ENCODE measurements around the gene IL15. TPM values are rescaled to one million over a fixed set of nuclear protein-coding genes. Genes with fewer than 3 reads are reported as not detected.

IL15 gene
- polyA plus RNA-seq, 3 donors: 0.61 to 8.7 (median 4.3) TPM

DNA sequence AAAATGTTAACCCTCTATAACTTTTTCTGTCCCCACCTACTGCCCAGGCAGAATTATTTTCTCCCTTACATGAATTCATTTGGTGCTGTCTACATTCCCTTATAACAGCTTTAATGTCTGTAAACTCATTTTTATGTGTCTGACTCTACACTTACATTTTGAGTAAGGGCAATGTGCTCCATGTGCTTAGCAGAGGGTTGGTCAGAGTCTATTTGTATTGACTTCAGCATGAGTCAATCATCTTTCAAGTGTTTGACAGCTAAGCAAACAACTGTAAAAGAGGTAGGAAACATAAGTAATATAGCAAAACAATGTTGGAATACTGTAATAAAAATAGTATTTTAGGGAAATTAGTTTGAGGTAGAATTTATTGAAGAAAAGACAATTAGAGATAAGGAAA lies 6.3 kb downstream of the IL15 start:
- H3K27ac ChIP-seq (ENCODE audit: low read depth, low read length): no peak overlapping the region

DNA sequence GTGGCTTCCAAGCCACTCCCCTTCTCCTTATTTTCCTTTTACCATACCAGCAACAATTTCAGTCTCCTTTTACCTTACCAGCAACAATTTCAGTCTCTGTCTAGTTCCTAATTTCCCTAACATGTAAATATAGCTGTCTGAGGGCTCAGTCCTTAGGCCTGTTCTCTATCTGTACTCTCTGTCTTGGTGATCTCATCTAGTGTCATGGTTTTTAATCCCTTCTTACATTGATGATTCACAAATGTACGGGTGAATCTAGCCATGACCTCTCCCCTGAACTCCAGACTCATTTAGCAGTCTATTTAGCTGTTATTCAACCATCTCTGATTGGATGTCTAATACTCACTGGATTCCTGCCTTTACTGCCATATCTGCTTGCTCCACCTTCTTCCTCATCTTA lies 7.2 kb downstream of the IL15 start:
- WGBS, 3 donors: 55 to 68% (median 58%) methylated on average over 1 of the region's 1 CpG
- H3K27ac ChIP-seq (ENCODE audit: low read depth, low read length): no peak overlapping the region

GRCh38 chr4:141645611-141646340 lies 9.4 kb downstream of the IL15 start:
- no peak overlapping the region for H3K27ac ChIP-seq (ENCODE audit: low read depth, low read length)
- WGBS, 3 donors: 71 to 83% (median 81%) methylated on average over 3 of the region's 3 CpGs

GRCh38 chr4:141646969-141647368 lies 10.6 kb downstream of the IL15 start:
- no peak overlapping the region for H3K27ac ChIP-seq (ENCODE audit: low read depth, low read length)
- 61 to 71% (median 71%) methylated on average over 3 of the region's 3 CpGs for WGBS, 3 donors

DNA sequence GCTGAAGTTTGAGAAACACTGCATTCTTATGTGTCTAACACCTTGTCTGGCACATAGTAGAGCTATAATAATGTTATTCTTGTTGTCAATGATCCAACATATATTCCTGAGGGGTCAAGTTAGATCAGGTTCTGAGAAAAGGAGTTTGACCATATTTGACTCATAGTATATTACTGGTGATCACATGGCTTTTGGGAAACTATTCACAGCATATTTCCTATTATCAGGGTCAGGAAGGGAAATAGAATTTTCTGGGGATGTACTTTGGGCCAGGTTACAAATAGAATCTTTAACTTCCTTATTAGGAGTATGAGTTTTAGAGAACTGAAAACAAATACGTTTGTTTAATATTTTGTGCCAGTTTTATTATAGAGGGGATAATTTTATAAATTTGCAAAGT lies 11.6 kb downstream of the IL15 start:
- H3K27ac ChIP-seq (ENCODE audit: low read depth, low read length): no peak overlapping the region
- 36 to 67% (median 52%) methylated on average over 1 of the region's 1 CpG for WGBS, 3 donors

DNA sequence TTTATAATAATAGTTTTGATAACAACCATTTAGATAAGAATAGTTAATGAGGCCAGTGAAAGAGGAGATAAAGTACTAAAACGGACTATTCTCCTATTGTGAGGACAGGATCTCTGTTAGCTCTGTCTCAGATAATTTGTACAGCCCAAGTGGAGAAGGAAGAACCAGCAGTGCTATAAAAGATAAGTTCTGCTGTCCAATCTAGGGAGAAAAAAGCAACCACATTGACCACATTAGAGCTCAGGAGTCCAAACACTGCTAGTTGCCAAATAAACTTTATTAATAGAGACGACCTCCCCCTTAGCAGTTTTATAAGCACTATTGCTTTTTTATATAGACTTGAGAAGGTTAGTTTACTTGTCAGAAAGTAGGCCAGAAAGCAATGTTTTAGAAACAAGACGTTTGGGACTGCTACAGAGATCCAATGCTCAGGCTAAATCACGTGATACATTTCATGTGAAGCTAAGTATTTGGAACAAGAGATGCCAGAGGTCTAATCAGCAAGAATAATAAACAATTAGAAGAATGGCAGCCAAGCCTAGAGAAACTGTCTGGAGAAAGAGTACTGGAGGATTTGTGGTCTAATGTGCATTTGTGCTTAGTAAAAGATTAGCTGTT lies 15.9 kb downstream of the IL15 start:
- WGBS, 3 donors: 15 to 27% (median 18%) methylated on average over 4 of the region's 4 CpGs

GRCh38 chr4:141654098-141654497 lies 17.7 kb downstream of the IL15 start:
- no peak overlapping the region for H3K27ac ChIP-seq (ENCODE audit: low read depth, low read length)

More for the DNA sequence above, 15.9 kb downstream of the IL15 start:
- H3K27ac ChIP-seq (ENCODE audit: low read depth, low read length): no peak overlapping the region

DNA sequence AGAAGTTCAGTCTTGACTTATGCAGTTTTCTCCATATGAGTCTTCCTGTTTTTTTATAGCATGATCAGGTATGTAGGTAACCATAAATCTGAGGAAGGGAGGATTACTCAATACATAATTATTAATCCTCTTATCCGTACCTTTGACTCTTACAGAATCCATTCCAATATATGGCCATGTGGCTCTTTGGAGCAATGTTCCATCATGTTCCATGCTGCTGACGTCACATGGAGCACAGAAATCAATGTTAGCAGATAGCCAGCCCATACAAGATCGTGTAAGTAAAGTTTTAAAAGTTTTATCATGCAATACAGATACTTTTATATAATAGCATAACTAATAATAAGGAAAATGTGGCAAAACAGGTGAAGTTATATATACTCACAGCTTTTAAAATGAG lies 19.6 kb downstream of the IL15 start:
- 77 to 93% (median 93%) methylated on average over 3 of the region's 3 CpGs for WGBS, 3 donors
- H3K27ac ChIP-seq (ENCODE audit: low read depth, low read length): no peak overlapping the region

DNA sequence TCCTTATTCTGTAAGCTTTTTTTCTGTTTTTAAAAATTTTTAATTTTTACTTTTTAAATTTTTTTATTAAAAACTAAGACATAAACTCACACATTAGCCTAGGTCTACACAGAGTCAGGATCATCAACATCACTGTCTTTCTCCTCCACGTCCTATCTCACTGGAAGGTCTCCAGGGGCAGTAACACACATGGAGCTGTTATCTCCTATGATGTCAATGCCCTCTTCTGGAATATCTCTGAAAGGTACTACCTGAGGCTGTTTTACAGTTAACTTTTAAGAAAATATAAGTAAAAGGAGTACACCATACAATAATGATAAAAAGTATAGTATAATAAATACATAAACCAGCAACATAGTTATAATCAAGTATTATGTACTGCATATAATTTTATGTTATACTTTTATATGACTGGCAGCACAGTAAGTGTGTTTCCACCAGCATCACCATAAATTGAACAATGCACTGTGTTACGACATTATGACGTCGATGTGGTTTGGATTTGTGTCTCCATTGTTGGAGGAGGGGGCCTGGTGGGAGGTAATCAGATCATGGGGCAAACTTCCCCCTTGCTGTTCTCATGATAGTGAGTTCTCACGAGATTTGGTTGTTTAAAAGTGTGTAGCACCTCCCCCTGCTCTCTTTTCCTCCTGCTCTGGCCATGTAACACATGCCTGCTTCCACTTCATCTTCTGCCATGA lies 21.3 kb downstream of the IL15 start:
- no peak overlapping the region for H3K27ac ChIP-seq (ENCODE audit: low read depth, low read length)
- WGBS, 3 donors: 74 to 80% (median 74%) methylated on average over 5 of the region's 5 CpGs

GRCh38 chr4:141658309-141658708 lies 21.9 kb downstream of the IL15 start:
- H3K27ac ChIP-seq (ENCODE audit: low read depth, low read length): no peak overlapping the region
- 90 to 94% (median 92%) methylated on average over 2 of the region's 2 CpGs for WGBS, 3 donors

DNA sequence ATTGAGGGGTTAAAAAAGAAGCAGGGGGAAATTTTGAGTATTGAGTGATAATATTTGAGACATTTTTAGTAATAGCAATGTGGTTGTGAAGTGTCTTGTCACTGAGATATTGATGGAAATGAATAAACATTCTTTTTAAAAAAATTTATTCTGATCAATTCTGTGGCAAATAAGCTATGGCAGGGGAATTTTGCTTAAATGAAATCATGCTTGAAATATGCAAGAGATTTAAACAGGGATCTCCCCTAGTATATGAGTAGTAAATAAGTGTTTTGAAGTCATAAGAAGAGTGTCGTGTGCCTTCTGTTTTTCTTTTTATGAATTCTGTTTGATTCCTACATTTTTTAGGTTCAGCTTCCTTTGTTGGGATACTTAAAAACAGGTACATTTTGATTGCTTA lies 23.2 kb downstream of the IL15 start:
- H3K27ac ChIP-seq (ENCODE audit: low read depth, low read length): no peak overlapping the region
- 69 to 90% (median 87%) methylated on average over 1 of the region's 1 CpG for WGBS, 3 donors

DNA sequence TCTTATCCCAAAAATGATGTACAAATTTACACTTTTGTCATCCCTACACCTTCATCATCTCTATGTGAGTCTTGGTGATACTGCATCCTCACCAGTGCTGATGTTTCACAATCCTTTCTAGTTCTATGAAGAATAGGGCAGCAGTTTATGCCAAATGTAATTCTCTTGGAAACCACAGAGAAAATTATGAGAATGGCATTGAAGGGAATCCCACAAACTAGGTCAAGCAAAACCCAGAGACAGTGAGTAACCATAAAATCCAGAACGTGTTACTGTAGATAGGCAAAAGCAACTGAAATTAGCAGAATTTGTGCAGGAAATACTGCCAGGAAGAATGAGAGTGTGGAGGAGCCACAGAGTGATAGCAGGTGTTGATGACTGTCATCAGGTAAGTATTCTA lies 24.5 kb downstream of the IL15 start:
- 62 to 84% (median 64%) methylated on average over 1 of the region's 1 CpG for WGBS, 3 donors
- no peak overlapping the region for H3K27ac ChIP-seq (ENCODE audit: low read depth, low read length)

- 74 to 92% (median 88%) methylated on average over 3 of the region's 3 CpGs for WGBS, 3 donors
Observed at GRCh38 chr4:141668200-141668910, 32.0 kb downstream of the IL15 start.

DNA sequence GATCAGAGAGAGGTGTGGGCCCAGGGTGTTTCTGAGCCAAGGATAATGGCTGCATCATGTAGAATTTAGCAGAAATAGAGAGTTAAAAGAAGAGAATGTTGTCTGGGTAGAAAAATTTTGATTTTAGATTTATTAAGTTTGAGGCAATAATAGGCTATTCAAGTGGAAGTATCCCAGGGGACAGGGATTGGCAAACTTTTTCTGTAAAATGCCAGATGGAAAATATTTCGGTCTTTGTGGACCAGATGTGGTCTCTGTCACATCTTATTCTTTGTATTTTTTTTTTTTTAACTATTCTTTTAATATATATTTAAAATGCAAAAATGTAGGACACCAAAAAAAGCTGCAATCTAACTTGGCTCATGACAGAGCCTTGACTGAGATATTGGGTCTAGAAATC lies 33.1 kb downstream of the IL15 start:
- WGBS, 3 donors: 55 to 72% (median 67%) methylated on average over 1 of the region's 1 CpG
- no peak overlapping the region for H3K27ac ChIP-seq (ENCODE audit: low read depth, low read length)

More at GRCh38 chr4:141668200-141668910, 32.0 kb downstream of the IL15 start:
- H3K27ac ChIP-seq (ENCODE audit: low read depth, low read length): no peak overlapping the region

- no peak overlapping the region for H3K27ac ChIP-seq (ENCODE audit: low read depth, low read length)
- 69 to 83% (median 71%) methylated on average over 2 of the region's 2 CpGs for WGBS, 3 donors
Observed at GRCh38 chr4:141675384-141675783, 39.0 kb downstream of the IL15 start.

GRCh38 chr4:141676087-141676670 lies 39.8 kb downstream of the IL15 start:
- no peak overlapping the region for H3K27ac ChIP-seq (ENCODE audit: low read depth, low read length)
- WGBS, 3 donors: 53 to 71% (median 54%) methylated on average over 3 of the region's 3 CpGs

DNA sequence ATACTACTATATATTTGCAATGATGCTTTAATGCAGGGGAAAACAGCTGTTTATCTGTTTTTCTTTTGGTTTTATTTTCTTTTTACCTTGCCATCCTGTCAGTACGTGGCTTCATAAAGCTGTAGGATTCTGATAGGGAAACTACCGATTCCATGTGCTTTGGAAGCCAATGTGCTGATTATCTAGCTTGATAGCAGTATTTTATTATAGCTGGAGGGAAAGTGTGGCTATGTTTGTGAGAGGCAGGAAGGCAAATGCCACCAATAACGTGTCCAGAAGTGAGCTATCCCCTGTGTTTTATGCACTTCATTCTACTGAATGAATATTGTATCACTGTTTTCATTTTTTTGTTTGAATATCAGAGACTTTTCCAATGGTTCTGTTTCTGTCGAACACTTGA lies 43.7 kb downstream of the IL15 start:
- 62 to 81% (median 72%) methylated on average over 4 of the region's 4 CpGs for WGBS, 3 donors
- H3K27ac ChIP-seq (ENCODE audit: low read depth, low read length): no peak overlapping the region

DNA sequence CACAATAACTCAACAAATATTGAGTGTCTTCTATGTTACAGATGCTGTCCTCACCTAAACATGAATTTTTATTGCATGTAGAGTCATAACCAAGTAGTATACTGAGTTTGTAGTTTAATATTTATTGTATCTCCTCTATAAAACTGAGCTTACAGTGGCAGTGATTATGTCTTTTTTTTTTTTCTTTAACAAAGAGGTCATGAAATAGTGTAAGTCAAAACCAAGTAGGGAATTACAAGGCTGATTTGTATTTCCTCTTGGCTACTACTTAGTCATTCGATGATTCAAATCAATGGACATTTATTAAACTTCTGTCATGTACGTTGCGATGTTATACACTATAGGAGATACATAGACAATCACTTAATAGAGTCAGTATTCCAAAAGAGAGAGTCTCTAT lies 48.4 kb downstream of the IL15 start:
- 60 to 92% (median 91%) methylated on average over 3 of the region's 3 CpGs for WGBS, 3 donors
- H3K27ac ChIP-seq (ENCODE audit: low read depth, low read length): no peak overlapping the region
